Stomach (tissue), 4 donors: ENCODE results near the gene FUBP1.

Experiments
- EP300 ChIP-seq: sonication (generic); formaldehyde crosslinking; IDR thresholded peaks from one replicate; pipeline ENCODE4 v1.6.1; 2017; ENCODE audit warnings: antibody characterized with exemption
- POLR2A ChIP-seq, 4 donors: fragments of 450-650 bp; IDR thresholded peaks; one replicate each; pipeline ENCODE4 v1.6.1; 2016; ENCODE audit warnings: antibody characterized with exemption in 4 of 4, control low read depth in 2 of 4, mild to moderate bottlenecking in 1 of 4, moderate library complexity in 1 of 4
- TF ChIP-seq, protein P1 (sequence below), 7 experiments: fragments of 450-650 bp in 4 of 7; fragments of 200-600 bp in 3 of 7; sonication (generic) in 3 of 7; IDR thresholded peaks; one replicate each; pipeline ENCODE4 v1.5.1; 2016 to 2019; ENCODE audit warnings: antibody characterized with exemption in 7 of 7, control low read depth in 2 of 7, mild to moderate bottlenecking in 1 of 7

DNA sequence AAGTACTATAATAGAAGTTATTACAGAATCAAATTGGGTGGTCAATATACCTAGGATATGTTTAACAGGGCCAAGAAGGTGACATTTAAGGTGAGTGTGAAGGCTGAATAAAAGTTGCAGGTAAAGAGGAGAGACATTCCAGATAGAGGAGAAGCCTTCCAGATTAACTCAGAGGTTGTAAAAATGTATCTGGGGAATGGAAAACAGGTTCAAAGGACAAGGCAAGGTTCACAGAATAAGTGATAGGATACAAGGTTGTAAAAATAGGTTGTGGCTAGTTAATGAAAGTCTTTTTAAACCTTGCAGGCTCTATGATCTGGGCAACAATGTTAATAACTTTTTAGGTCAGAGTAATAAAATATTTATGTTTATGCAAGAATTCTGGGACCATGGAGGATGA, 40.2 kb downstream of the FUBP1 start:
- TF ChIP-seq POLR2A (IDR thresholded peaks at IDR 0.05) (no peak), EP300 (no peak)
- TF ChIP-seq, protein P1, sequence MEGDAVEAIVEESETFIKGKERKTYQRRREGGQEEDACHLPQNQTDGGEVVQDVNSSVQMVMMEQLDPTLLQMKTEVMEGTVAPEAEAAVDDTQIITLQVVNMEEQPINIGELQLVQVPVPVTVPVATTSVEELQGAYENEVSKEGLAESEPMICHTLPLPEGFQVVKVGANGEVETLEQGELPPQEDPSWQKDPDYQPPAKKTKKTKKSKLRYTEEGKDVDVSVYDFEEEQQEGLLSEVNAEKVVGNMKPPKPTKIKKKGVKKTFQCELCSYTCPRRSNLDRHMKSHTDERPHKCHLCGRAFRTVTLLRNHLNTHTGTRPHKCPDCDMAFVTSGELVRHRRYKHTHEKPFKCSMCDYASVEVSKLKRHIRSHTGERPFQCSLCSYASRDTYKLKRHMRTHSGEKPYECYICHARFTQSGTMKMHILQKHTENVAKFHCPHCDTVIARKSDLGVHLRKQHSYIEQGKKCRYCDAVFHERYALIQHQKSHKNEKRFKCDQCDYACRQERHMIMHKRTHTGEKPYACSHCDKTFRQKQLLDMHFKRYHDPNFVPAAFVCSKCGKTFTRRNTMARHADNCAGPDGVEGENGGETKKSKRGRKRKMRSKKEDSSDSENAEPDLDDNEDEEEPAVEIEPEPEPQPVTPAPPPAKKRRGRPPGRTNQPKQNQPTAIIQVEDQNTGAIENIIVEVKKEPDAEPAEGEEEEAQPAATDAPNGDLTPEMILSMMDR (IDR thresholded peaks at IDR 0.05), result no peak
